ENCODE measurements around the gene TYMS.

- TF ChIP-seq EZH2 (IDR thresholded peaks at IDR 0.05; ENCODE audit: insufficient read depth, poor library complexity, severe bottlenecking), result no peak
- no peak for TF ChIP-seq EZH2phosphoT487 (IDR thresholded peaks at IDR 0.05; ENCODE audit: insufficient read depth, low read depth)
Observed at GRCh38 chr18:709771-710170, 52.3 kb downstream of the TYMS start.

Measured in GM23248 (cell line).